ENCODE measurements around the gene TRPC1.
"Not testable (repeated sequence)": the region's sequence is repeated elsewhere in the genome, so short reads cannot be mapped to it uniquely, and the experiment has no call there.

- TF ChIP-seq CTCF (IDR thresholded peaks at IDR 0.05; ENCODE audit: insufficient read depth, low read depth, low read length); EZH2 (IDR thresholded peaks at IDR 0.05; ENCODE audit: insufficient read depth, low read length): not testable (repeated sequence)
Measured at GRCh38 chr3:142752605-142753004, 28.8 kb downstream of the TRPC1 start.

Data from astrocyte (in vitro differentiated cells and primary cell).